GM21825 (cell line): Measurements from ENCODE around the gene FRMD6.
A peak's percentile ranks its signal among the peaks of the same experiment; 100 is the strongest.

ENCODE experiments used
- ATAC-seq: cut with Tn5 transposase; IDR thresholded peaks from one replicate; pipeline ENCODE4 v1.9.1; 2021; ENCODE audit warnings: mild to moderate bottlenecking, moderate library complexity; ENCODE audit not compliant: unreplicated experiment

The FRMD6 gene

GRCh38 chr14:51651388-51652167 lies at the start of gene FRMD6:
TSS of gene FRMD6 (plus strand) at chr14:51651910. CDS start at chr14:51689837, 37,927 bp downstream.
- ATAC-seq: peak; percentile 74

- no peak for ATAC-seq
Observed at GRCh38 chr14:51602310-51602709, 49.4 kb upstream of the FRMD6 start.

- no peak for ATAC-seq
Observed at GRCh38 chr14:51603495-51603894, 48.2 kb upstream of the FRMD6 start.

GRCh38 chr14:51604073-51604472 lies 47.6 kb upstream of the FRMD6 start:
- no peak for ATAC-seq

- ATAC-seq: no peak
Observed at GRCh38 chr14:51605575-51605974, 46.1 kb upstream of the FRMD6 start.

GRCh38 chr14:51607711-51608110 lies 44.0 kb upstream of the FRMD6 start:
- no peak for ATAC-seq

- ATAC-seq: no peak
Observed at GRCh38 chr14:51609251-51609954, 42.3 kb upstream of the FRMD6 start.

- no peak for ATAC-seq
Observed at GRCh38 chr14:51609955-51610283, 41.8 kb upstream of the FRMD6 start.

GRCh38 chr14:51610771-51611170 lies 40.9 kb upstream of the FRMD6 start:
- ATAC-seq: no peak

GRCh38 chr14:51612449-51612848 lies 39.3 kb upstream of the FRMD6 start:
- ATAC-seq: no peak

- no peak for ATAC-seq
Observed at GRCh38 chr14:51613416-51613815, 38.3 kb upstream of the FRMD6 start.

- ATAC-seq: no peak
Observed at GRCh38 chr14:51614707-51615106, 37.0 kb upstream of the FRMD6 start.

GRCh38 chr14:51616256-51616655 lies 35.5 kb upstream of the FRMD6 start:
- ATAC-seq: no peak

GRCh38 chr14:51616724-51617409 lies 34.8 kb upstream of the FRMD6 start:
- ATAC-seq: no peak

- no peak for ATAC-seq
Observed at GRCh38 chr14:51619561-51619960, 32.1 kb upstream of the FRMD6 start.

GRCh38 chr14:51620056-51620455 lies 31.7 kb upstream of the FRMD6 start:
- no peak for ATAC-seq

- ATAC-seq: no peak
Observed at GRCh38 chr14:51621654-51622053, 30.1 kb upstream of the FRMD6 start.

GRCh38 chr14:51622376-51622775 lies 29.3 kb upstream of the FRMD6 start:
- no peak for ATAC-seq

- no peak for ATAC-seq
Observed at GRCh38 chr14:51624955-51625569, 26.6 kb upstream of the FRMD6 start.

- ATAC-seq: no peak
Observed at GRCh38 chr14:51626185-51626584, 25.5 kb upstream of the FRMD6 start.

- ATAC-seq: no peak
Observed at GRCh38 chr14:51626788-51627187, 24.9 kb upstream of the FRMD6 start.
